IPS-18c (cell line): ENCODE data around the gene PRKCA.

Source experiments
- H3K4me3 ChIP-seq: 2 replicates; pipeline ENCODE4 v1.7.0; 2013; ENCODE audit warnings: low read depth, mild to moderate bottlenecking, low read length, moderate library complexity; ENCODE audit not compliant: insufficient read depth
- H3K9me3 ChIP-seq: one replicate; pipeline ENCODE4 v1.6.1; 2013; ENCODE audit warnings: mild to moderate bottlenecking, low read length, moderate library complexity; ENCODE audit not compliant: control insufficient read depth, insufficient read depth

Gene PRKCA

DNA sequence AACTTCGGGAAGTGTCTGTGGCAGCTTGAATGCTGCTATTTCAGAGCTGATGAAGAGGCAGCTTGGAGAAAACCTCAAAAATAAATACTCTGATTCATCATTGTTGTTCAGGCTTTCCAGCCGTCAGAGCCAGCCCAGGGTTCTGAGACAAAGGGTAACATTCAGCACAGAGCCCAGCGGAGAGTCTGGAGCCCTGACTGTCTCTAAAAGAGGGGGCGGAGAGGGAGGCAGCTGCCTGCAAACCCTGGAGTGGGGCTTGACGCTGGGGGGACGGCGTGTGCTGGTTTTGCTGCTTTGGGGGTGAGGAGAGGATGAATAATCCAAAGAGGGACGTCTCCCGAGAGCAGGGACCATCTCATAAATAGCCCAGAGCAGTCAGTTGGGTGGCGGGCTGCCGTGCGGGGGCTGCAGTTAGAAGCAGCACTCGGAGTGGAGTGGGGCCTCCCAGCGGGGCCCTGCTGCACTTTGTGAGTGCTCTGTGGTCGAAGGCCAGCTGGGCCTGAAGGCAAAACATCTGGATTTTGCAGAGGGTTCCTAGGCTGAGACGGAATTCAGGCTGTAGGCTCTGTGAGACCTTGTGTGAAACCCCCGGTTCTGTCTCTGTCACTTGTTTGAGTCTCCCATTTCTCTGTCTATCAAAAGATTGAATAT lies 237.8 kb downstream of the PRKCA start:
- Histone ChIP-seq H3K9me3 (no peaks in the 10 kb centered on the region), H3K4me3 (no peak overlapping the region)

DNA sequence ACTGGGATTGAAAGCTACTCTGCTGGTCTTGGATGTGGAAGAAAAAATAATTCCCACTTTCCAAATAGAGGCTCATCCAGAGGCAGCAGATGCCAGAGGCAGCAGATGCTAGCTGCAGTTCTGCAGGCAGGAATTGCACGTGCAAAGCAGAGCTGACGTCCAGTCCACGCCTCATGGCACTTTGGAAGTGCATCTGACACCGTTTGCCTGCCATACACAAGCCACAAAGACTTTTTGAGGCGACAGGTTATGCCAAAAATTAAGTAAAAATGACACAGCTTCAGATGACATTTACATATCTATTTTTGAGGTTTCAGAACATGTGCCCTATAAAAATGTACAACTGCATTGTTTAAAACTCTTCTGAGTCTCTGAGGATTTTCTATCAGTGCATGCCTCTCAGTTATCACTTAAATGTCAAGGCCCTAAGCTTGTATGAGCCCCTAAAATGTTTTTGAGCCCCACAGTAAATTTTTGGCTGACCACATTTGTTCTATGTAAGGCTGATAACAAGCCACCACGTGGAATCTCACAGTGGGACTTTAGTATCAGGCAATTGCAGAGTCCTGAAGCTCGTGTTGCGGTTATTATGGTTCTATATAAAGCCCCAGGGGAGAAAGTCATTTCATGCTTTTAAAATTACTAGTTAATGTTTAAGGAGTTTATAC lies 239.2 kb downstream of the PRKCA start:
- Histone ChIP-seq H3K9me3 (no peaks in the 10 kb centered on the region), H3K4me3 (no peak overlapping the region)

DNA sequence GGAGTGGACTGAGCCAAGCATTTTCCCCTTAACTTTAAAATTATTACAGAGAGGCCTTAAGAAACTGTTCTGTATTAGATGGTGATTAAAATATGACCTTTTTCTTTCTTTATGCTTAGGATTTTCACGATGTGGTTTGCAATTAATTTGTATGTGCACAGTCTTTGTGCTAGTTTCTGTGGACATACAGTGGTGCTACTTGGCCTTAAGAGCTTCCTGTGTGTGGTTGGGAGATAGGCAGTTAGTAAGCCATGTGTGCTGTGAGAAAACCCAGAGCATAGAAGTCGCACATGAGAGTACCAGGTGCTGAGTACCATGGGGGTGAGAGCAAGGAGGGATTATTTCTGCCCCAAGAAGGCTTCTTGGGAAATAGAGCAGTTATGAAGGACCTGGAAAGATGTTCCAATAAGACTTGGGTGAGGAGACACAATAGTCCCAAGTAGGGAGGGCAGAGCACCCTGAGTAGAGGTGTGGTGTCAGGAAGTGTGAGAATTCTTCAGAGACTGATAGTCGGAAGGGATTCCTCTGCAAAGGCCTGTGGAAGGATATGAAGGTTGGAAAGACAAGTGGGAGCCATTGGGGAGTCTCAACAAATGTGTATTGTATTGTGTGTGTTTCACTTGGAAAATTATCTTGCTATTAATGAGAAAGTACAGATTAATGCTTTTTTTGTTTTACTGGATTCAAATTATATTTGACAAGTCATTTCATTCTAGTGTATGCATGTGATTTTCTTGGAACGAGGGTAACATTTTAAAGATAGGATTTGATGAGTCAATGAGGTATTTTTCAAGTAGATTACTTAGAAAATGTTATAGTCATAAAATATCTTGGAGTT lies 239.9 kb downstream of the PRKCA start:
- H3K4me3 ChIP-seq: no peak overlapping the region
- H3K9me3 ChIP-seq: no peaks in the 10 kb centered on the region

DNA sequence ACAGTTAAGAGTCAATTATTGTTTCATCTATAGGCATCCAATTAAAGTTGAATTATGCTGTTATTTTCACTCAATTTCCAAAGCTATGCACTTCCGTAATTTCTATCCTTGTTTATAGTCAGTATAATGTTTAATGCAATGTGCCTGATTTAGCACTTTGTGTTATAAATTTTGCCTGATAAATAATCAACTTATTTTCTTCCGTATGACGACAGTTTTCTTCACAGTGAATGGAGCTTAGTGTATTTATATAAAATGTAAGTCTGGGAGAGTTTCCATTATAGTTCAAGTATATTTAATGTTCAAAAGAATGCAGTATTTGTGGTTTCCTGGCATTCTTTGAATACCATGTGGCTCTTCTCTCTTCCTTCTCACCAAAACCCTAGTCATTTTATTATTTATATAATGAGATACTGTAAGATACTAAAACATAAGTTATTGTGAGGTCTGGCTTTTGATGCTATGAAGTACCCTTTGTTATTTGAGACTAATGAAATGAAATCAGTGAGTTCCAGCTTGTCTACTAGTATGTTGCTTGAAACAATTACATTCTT lies 240.6 kb downstream of the PRKCA start:
- Histone ChIP-seq H3K9me3 (no peaks in the 10 kb centered on the region), H3K4me3 (no peak overlapping the region)

DNA sequence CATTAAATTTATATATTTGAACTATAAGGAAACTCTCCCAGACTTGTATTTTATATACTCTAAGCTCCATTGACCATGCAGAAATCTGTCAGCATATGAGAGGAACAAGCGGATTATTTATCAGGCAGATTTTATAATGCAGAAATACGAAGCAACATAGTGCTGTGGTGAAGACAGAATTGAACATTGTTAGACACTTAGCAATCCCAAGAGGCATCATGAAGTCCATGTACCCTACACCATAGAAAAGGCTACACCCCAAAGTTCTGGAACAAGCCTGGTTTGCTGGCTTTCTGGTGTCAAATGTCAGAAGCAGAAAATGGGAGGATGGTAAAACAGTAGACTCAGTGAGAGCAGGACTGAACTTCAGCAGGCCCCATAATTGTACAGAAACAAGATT lies 241.1 kb downstream of the PRKCA start:
- Histone ChIP-seq H3K9me3 (no peaks in the 10 kb centered on the region), H3K4me3 (no peak overlapping the region)

DNA sequence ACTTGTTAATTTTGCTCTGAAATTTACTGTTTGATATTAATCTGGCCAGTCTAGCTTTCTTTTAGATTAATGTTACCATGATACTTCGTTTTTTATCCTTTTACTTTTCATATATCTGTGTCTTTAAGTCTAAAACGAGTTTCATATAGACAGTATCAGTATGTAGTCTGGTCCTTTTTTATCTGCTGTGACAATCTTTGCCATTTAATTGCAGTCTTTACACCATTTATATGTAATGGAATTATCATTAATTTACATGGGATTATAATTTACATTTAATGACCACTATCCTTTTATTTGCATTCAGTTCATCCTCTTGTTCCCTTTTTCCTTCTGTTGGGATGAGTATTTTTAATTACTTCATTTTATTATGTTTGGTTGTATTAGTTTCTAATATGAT lies 243.5 kb downstream of the PRKCA start:
- H3K4me3 ChIP-seq: no peak overlapping the region
- no peaks in the 10 kb centered on the region for H3K9me3 ChIP-seq

DNA sequence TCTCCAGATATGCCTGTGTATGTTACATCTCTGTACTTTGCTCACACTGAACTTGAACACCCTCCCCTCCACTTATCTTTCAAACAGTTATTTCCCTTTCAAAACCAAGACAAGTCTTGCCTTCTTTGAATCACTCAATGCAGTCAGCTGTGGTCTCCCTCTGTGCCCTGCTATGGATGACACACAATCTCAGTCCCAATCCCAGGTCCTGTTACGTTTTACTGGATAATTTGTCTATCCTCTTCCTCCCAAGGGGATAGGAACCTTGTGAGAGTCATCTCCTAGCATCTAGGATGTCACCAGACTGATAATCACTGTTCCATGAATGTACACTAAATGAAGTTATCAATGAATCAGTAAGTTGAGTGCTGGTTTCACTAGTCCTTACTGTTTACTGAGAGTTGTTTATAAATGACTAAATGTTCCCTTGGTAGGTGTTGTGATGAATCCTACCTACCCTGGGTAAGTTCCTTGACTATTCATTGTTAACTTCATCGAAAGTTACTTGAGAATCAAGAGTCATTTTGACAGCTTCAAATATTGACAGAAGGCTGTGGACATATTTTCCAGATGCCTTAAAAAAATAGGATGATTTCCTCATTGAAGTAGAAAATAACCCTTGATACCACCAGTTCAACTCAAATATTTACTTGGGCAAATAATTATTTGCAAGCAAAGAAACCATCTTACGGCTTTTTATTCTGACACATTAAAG lies 244.9 kb downstream of the PRKCA start:
- Histone ChIP-seq H3K4me3 (no peak overlapping the region), H3K9me3 (no peaks in the 10 kb centered on the region)

DNA sequence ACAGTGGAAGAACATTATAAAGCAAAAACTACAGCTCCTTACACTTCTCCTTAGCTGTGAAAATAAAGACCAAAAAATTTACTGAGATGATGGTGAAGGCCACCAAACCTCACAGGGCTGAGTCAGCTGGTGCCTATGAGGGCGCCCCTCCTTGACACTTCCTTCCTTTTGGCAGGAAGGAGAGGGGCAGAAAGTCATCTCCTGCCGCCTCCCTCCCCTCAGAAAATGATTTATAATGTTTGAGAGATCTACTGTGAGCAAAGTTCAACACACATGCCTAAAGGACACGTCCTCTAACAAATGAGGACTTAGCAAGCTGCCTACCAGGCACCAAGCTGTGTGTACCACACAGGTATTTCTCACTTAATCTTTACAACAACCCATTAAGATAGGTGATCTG lies 245.7 kb downstream of the PRKCA start:
- H3K4me3 ChIP-seq: no peak overlapping the region
- H3K9me3 ChIP-seq: no peaks in the 10 kb centered on the region

DNA sequence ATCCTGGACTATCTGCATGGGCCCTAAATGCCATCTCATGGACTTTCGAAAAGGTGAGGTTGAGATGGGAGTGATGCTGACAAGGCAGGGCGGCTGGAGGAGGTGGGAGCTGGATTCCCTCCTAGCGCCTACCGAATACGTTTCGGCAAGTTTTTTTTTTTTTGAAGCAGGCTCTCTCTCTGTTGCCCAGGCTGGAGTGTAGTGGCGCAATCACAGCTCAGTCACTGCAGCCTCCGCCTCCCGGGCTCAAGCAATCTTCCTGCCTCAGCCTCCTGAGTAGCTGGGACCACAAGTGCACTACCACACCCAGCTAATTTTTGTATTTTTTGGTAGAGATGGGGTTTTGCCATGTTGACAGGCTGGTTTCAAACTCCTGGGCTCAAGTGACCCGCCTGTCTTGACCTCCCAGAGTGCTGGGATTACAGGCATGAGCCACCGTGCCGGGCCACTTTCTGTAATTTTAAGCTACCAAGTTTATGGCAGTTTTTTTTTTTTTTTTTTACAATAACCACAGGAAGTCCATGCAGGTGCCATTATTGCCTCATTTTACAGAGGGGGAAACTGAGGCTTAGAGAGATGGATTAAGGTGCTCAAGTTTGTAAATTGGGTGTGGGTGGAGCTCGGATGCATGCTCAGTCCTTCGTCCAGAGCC lies 246.4 kb downstream of the PRKCA start:
- Histone ChIP-seq H3K4me3 (no peak overlapping the region), H3K9me3 (no peaks in the 10 kb centered on the region)

DNA sequence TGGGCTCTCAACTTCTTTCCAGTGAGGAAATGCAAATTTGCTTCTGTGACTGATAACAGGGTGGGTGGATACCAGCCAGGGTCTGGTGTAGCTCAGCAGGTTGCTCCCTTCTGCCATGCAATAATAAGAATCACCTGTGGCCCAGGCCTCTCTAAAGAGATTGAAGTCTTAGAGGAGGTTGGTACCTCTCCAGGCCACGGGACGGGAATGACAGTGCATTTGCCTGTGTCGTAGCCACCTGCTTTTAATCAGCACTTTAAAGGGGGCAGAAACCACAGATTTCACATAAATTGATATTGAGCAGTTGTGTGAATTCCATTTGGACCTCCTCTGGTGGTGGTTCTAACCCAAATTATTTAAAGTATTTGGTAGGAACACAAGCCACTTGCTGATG lies 246.9 kb downstream of the PRKCA start:
- Histone ChIP-seq H3K9me3 (no peaks in the 10 kb centered on the region), H3K4me3 (no peak overlapping the region)

DNA sequence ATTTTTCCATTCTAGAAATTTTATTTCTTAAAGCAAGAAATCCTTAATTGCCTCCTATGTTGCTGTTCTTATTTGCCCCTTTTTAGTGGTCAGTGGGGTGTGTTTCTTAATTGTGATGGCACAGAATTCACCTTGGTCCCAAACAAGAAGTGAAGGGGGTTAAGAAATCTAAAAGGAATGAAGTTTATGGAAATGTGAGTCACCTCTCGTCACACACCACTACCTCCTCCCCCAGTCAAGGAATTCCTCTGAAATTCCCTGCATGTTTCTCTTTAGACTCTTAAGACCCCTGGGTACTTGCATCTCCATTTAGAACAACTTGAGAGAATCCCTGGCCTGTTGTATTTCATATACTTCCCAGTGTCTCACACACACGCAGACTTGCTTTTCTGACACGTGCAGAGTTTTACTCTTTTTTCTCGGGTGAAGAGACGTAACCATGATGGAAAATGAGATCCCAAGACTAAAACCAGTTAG lies 247.4 kb downstream of the PRKCA start:
- no peak overlapping the region for H3K4me3 ChIP-seq
- H3K9me3 ChIP-seq: no peaks in the 10 kb centered on the region

DNA sequence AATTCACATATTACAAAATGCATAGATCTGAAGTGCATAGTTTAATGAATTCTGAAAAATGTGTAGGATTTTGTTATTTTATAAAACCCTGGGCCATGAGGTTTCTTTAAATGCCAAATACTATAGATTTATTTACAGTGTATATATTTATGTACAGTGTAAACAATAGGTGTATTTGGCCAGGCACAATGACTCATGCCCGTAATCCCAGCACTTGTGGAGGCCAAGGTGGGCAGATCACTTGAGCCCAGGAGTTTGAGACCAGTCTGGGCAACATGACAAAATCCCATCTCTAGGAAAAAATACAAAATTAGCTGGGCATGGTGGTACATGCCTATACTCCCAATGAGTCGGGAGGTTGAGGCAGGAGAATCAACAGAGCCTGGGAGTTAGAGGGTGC lies 249.4 kb downstream of the PRKCA start:
- Histone ChIP-seq H3K4me3 (no peak overlapping the region), H3K9me3 (no peaks in the 10 kb centered on the region)

DNA sequence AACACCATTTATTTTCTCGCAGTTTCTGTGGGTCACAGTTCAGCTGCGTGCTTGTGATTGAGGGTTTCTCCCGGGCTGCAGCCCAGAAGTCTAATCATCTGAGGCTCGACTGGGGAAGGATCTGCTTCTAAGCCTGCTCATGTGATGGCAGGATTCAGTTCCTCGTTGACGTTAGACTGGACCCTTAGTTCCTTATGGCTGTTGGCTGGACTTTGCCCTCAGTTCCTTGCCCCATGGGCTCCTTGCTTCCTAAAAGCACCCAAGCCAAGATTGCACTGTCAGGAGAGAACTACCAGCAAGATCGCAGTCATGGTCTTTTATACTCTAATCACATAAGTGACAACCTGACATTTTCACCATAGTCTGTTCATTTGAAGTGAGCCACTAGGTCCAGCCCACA lies 250.0 kb downstream of the PRKCA start:
- H3K9me3 ChIP-seq: no peaks in the 10 kb centered on the region
- H3K4me3 ChIP-seq: no peak overlapping the region

DNA sequence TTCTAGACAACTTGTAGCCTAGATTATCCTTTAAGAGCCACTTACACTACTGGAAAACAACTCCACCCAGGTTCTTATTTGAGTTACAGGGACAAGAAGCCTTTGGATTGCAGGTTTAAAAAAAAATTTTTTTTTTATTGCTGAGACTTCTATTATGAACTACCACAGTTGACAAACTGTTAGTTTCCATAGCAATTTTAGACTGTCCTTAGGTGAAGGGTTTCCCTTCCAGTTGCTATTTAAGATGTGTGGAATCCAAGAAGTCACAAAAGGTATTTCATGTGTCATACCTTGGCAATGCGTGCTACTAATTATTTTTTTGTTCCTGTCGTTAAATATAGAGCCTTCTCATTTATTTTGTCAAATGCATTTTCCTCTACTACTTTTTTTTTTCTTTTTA lies 253.2 kb downstream of the PRKCA start:
- Histone ChIP-seq H3K9me3 (no peaks in the 10 kb centered on the region), H3K4me3 (no peak overlapping the region)

DNA sequence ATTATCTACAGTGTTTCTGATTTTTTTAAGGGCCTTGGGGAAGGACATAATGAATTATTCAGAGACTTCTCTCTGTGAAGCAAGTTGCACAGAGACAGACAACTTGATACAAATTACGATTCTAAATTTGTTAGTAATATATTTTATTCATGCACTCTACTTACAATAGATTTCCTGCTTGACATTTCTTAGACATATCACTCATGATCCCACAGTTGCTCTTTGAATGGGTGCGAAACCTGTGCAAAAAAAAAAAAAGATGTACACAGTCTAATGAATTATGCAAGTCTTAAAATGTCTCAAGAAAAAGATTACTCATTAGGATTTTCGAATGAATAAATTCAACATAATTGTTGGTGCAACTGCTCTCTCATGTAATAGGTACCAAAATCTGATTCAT lies 254.8 kb downstream of the PRKCA start:
- peaks cover 2% of the 10 kb centered on the region for H3K9me3 ChIP-seq
- no peak overlapping the region for H3K4me3 ChIP-seq

DNA sequence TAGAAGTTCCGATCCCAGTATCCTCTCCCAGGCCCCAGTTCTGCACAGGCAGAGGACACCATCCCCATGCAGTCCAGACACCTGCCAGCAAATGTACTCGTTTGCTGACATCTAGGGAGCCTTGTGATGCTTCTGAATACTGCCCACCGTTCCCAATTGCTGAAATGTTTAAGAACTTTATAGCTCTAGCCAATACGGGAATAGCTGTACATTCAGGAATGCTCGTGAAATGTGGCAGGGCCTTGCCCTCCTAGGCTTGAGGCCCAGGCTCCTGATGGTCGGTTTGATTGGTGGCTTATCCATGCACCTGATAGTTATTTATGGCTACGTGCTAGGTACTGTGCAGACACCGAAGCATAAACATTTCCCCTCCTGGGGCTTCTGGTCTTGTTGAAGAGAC lies 255.5 kb downstream of the PRKCA start:
- peaks cover 2% of the 10 kb centered on the region for H3K9me3 ChIP-seq

DNA sequence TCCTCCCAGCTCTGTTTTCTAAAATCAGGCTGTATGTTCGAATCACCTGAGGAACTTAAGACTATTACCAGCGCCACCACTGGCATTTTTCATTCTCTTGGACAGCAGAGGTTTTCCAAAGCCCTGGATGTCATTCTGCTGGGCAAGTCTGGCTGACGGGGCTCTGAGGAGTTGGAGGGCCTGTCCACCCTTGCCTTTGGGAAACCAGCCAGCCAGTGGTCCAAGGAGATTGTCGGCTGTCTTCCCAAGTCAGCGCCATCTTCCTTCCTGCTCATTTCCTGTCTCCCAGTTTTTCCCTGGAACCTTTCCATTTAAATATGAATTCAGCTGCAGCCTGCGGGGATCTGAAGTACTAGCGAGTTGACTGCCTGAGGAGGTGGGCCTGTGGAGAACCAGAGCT lies 258.3 kb downstream of the PRKCA start:
- no peak overlapping the region for H3K4me3 ChIP-seq
- H3K9me3 ChIP-seq: peaks cover 2% of the 10 kb centered on the region

More for the DNA sequence above, 255.5 kb downstream of the PRKCA start:
- no peak overlapping the region for H3K4me3 ChIP-seq
